ENCODE measurements around the gene UIMC1. TPM values are rescaled to one million over a fixed set of nuclear protein-coding genes. Genes with fewer than 3 reads are reported as not detected.

The UIMC1 gene
- total RNA-seq, 4 donors from 2014 or later: 40.2 to 56.7 (median 44.6) TPM

DNA sequence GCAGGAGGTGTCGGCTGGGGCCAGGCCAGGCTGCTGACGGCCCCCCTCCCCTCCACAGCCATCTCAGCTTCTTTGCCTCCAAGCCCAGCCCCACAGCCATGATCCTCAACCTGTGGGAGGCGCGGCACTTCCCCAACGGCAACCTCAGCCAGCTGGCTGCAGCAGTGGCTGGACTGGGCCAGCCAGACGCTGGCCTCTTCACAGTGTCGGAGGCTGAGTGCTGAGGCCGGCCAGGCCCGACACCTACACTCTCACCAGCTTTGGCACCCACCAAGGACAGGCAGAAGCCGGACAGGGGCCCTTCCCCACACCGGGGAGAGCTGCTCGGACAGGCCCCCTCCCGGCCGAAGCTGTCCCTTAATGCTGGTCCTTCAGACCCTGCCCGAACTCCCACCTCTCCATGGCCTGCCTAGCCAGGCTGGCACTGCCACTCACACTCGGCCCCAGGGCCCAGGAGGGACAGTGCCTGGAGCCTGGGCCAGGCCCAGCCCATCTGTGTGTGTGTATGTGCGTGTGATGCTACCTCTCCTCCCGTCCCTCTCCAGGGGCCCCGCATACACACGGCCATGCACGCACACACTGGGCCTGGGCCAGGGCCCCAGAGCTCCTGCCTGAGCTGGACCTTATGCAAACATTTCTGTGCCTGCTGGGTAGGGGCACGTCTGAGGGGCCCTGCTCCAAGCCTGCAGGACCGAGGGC is 126.8 kb downstream of the UIMC1 start:
- H3K4me1 ChIP-seq: no peaks in the 10 kb centered on the region
- H3K27me3 ChIP-seq: peaks cover 0 to 38% of the 10 kb centered on the region in 2 donors
- no peak overlapping the region for H3K4me3 ChIP-seq
- no peak overlapping the region for H3K27ac ChIP-seq
- WGBS, 2 donors: 63 to 69% methylated on average over 11 to 20 of the region's 23 CpGs
- H3K36me3 ChIP-seq: peaks cover 0 to 9% (median 0%) of the 10 kb centered on the region in 3 donors
- DNase-seq (ENCODE audit: low spot score in 2 of 2): no peak
- no peak for TF ChIP-seq EP300 (IDR thresholded peaks at IDR 0.05)
- TF ChIP-seq, protein P1, sequence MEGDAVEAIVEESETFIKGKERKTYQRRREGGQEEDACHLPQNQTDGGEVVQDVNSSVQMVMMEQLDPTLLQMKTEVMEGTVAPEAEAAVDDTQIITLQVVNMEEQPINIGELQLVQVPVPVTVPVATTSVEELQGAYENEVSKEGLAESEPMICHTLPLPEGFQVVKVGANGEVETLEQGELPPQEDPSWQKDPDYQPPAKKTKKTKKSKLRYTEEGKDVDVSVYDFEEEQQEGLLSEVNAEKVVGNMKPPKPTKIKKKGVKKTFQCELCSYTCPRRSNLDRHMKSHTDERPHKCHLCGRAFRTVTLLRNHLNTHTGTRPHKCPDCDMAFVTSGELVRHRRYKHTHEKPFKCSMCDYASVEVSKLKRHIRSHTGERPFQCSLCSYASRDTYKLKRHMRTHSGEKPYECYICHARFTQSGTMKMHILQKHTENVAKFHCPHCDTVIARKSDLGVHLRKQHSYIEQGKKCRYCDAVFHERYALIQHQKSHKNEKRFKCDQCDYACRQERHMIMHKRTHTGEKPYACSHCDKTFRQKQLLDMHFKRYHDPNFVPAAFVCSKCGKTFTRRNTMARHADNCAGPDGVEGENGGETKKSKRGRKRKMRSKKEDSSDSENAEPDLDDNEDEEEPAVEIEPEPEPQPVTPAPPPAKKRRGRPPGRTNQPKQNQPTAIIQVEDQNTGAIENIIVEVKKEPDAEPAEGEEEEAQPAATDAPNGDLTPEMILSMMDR (IDR thresholded peaks at IDR 0.05): no peak
- TF ChIP-seq POLR2A (IDR thresholded peaks at IDR 0.05): no peak
- no peaks in the 10 kb centered on the region for H3K9me3 ChIP-seq

DNA sequence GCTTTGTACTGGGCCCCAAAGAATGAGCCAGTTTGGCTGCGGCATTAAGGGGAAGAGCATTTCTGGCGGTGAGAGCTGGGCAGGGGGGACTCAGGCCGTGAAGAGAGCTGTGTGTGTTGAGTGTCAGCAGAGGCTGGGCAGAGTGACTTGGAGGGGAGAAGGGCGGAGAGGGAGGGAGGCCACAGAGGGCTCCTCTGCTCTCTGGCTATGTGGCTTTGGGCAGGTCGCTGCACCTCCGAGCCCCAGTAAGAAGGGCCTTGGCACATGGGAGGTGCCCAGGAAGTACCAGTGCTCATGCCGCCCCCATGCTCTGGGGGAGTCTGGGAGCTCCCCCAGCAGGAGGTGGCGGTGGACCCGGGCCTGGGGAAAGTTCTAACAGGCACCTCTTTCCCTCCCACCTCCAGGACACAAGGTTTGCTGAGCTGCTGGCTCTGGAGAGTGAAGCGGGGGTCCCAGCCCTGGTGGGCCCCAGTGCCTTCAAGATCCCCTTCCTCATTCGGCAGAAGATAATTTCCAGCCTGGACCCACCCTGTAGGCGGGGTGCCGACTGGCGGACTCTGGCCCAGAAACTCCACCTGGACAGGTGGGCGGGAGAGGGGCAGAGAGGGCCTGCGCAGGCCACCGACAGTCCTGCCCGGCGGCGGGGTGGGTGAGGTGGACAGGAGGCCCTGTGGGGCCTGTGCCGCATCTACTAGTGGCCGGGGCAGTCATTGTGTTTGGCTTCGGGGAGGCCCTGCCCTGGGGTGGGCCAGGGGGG is 127.5 kb downstream of the UIMC1 start:
- Histone ChIP-seq H3K9me3 (no peaks in the 10 kb centered on the region), H3K27ac (no peak overlapping the region), H3K4me3 (no peak overlapping the region), H3K36me3 (peaks cover 0 to 9% (median 0%) of the 10 kb centered on the region in 3 donors), H3K4me1 (no peaks in the 10 kb centered on the region), H3K27me3 (peaks cover 0 to 38% of the 10 kb centered on the region in 2 donors)
- TF ChIP-seq, protein P1 (IDR thresholded peaks at IDR 0.05): no peak
- TF ChIP-seq POLR2A (IDR thresholded peaks at IDR 0.05) (no peak), EP300 (IDR thresholded peaks at IDR 0.05) (no peak)
- WGBS, 2 donors: 79 to 81% methylated on average over 20 to 21 of the region's 23 CpGs
- no peak for DNase-seq (ENCODE audit: low spot score in 2 of 2)

DNA sequence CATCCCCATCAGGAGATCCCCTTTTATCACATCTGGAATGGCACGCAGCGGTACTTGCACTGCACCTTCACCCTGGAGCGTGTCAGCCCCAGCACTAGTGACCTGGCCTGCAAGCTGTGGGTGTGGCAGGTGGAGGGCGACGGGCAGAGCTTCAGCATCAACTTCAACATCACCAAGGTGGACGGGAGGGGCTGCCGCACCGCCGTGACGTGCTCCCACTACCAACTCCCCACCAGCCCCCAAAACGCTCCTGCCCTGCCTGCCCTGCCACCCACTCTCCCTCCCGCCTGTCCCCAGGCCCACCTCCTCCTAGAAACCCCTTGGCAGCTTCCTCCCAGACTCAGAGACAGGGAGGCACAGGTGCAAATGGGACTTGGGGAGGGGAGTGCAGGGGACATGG is 128.1 kb downstream of the UIMC1 start:
- 79 to 86% methylated on average over 6 to 7 of the region's 12 CpGs for WGBS, 2 donors
- TF ChIP-seq EP300 (IDR thresholded peaks at IDR 0.05) (no peak), POLR2A (IDR thresholded peaks at IDR 0.05) (no peak)
- TF ChIP-seq, protein P1 (IDR thresholded peaks at IDR 0.05): no peak

DNA sequence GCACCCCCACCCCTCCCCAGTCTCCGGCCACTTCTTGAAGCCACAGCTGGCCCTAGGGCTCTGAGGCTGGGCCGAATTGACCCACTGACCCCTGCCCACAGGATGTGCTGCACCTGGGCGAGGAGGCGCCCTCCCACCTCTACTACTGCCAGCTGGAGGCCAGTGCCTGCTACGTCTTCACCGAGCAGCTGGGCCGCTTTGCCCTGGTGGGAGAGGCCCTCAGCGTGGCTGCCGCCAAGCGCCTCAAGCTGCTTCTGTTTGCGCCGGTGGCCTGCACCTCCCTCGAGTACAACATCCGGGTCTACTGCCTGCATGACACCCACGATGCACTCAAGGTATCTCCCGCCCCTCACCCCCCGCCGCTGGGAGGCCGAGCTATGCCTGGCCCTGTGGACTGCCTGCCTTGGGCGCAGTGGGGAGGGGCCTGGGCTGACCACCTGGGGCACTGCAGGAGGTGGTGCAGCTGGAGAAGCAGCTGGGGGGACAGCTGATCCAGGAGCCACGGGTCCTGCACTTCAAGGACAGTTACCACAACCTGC is 128.7 kb downstream of the UIMC1 start:
- no peak overlapping the region for H3K27ac ChIP-seq
- DNase-seq (ENCODE audit: low spot score in 2 of 2): no peak
- no peaks in the 10 kb centered on the region for H3K9me3 ChIP-seq
- H3K4me1 ChIP-seq: no peaks in the 10 kb centered on the region
- TF ChIP-seq POLR2A (IDR thresholded peaks at IDR 0.05): no peak
- TF ChIP-seq, protein P1 (IDR thresholded peaks at IDR 0.05): no peak
- TF ChIP-seq EP300 (IDR thresholded peaks at IDR 0.05): no peak
- no peak overlapping the region for H3K4me3 ChIP-seq
- 27 to 65% methylated on average over 2 to 3 of the region's 21 CpGs for WGBS, 2 donors
- H3K27me3 ChIP-seq: peaks cover 0 to 38% of the 10 kb centered on the region in 2 donors
- H3K36me3 ChIP-seq: peaks cover 0 to 9% (median 0%) of the 10 kb centered on the region in 3 donors

More for the DNA sequence above, 128.1 kb downstream of the UIMC1 start:
- no peaks in the 10 kb centered on the region for H3K9me3 ChIP-seq
- H3K27ac ChIP-seq: no peak overlapping the region
- H3K36me3 ChIP-seq: peaks cover 0 to 9% (median 0%) of the 10 kb centered on the region in 3 donors
- DNase-seq (ENCODE audit: low spot score in 2 of 2): no peak
- H3K4me1 ChIP-seq: no peaks in the 10 kb centered on the region
- H3K4me3 ChIP-seq: no peak overlapping the region
- peaks cover 0 to 38% of the 10 kb centered on the region in 2 donors for H3K27me3 ChIP-seq

Data from tibial nerve (tissue), 4 donors.